Muscle layer of colon (tissue), 2 donors: ENCODE measurements around the gene CKMT2.

Experiments
- H3K27ac ChIP-seq: one replicate; pipeline ENCODE4 v1.7.0; 2013; ENCODE audit warnings: low read depth, mild to moderate bottlenecking, low read length, moderate library complexity
- H3K27me3 ChIP-seq, 2 donors: one replicate each; pipeline ENCODE4 v1.7.0; 2013; ENCODE audit warnings: low read length in 2 of 2, mild to moderate bottlenecking in 2 of 2; ENCODE audit not compliant: insufficient read depth in 2 of 2, control insufficient read depth in 1 of 2
- H3K36me3 ChIP-seq: one replicate; pipeline ENCODE4 v1.7.0; 2013; ENCODE audit warnings: mild to moderate bottlenecking, low read length; ENCODE audit not compliant: insufficient read depth
- H3K4me1 ChIP-seq: one replicate; pipeline ENCODE4 v1.7.0; 2013; ENCODE audit warnings: mild to moderate bottlenecking, low read length; ENCODE audit not compliant: insufficient read depth
- H3K4me3 ChIP-seq, 2 donors: one replicate each; pipeline ENCODE4 v1.7.0; 2013; ENCODE audit warnings: low read length in 2 of 2, low read depth in 1 of 2, mild to moderate bottlenecking in 1 of 2, moderate library complexity in 1 of 2
- H3K9ac ChIP-seq: one replicate; pipeline ENCODE4 v1.7.0; 2013; ENCODE audit warnings: low read length
- H3K9me3 ChIP-seq: one replicate; pipeline ENCODE4 v1.7.0; 2013; ENCODE audit warnings: mild to moderate bottlenecking, low read length
- donor health status: abdominal sarcoma.
- donor health status: Adenocarcinoma of cecum.

CKMT2 gene

DNA sequence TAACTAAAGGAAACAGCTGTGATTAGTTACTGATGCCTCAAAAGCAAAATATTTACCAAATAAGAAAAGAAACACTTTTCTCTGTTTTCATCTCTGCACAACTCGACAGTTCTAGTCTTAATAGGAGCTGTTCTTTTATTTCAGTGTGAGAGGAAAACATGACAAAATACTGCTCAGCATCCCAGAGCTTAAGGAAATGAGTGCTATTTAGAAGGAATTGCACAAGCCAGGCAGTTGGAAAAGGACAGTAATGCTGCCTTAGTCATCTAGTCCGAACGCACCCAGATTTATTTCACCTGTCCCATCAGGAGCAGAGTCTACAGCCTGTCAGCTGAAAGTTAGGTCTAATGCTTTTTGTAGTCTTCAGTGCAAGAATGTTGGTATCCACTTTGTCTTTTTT lies 80.6 kb downstream of the CKMT2 start:
- H3K36me3 ChIP-seq = peaks cover 36% of the 10 kb centered on the region
- no peaks in the 10 kb centered on the region for H3K9me3 ChIP-seq
- no peak overlapping the region for H3K9ac ChIP-seq
- no peak overlapping the region for H3K27ac ChIP-seq
- no peaks in the 10 kb centered on the region for H3K27me3 ChIP-seq
- H3K4me3 ChIP-seq = no peak overlapping the region
- H3K4me1 ChIP-seq = no peaks in the 10 kb centered on the region

DNA sequence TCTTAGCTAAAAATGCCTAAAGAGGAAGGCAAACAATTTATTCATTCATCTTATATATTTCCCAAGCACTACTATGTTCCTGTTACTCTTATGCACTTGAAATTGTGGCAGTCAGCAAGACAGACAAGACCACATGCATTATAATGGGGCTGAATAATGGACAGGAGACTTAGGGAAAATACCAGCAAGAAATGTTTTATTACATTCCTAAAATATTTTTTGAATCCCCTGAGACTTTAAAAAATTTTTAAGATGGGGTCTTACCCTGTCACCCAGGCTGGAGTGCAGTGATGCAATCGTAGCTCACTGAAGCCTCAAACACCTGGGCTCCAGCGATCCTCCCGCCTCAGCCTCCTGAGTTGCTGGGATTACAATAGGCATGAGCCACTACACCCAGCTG lies 81.5 kb downstream of the CKMT2 start:
- H3K4me3 ChIP-seq = no peak overlapping the region
- H3K9ac ChIP-seq = no peak overlapping the region
- H3K27me3 ChIP-seq = no peaks in the 10 kb centered on the region
- no peak overlapping the region for H3K27ac ChIP-seq
- no peaks in the 10 kb centered on the region for H3K4me1 ChIP-seq
- no peaks in the 10 kb centered on the region for H3K9me3 ChIP-seq
- H3K36me3 ChIP-seq = peaks cover 29% of the 10 kb centered on the region

DNA sequence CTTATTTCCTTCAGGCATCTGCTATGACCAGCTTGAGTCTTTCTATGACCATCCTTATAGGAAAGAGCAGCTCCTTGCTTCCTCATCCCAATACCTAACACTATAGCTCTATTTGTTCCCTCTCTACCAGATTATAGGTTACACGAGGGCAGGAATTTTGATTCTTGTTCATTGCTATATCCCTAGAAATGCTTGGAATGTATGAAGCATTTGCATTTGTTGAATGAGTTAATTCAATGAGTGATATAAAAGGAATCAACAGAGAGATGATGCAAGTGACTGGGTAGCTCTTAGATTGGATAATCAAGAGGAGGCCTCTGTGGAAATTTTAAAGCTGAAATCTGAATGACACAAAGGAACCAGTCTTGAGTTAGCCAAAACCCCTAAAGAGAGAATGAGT lies 82.2 kb downstream of the CKMT2 start:
- Histone ChIP-seq H3K9me3 (no peaks in the 10 kb centered on the region), H3K9ac (no peak overlapping the region), H3K27me3 (no peaks in the 10 kb centered on the region), H3K36me3 (peaks cover 24% of the 10 kb centered on the region), H3K4me3 (no peak overlapping the region), H3K27ac (no peak overlapping the region), H3K4me1 (no peaks in the 10 kb centered on the region)

DNA sequence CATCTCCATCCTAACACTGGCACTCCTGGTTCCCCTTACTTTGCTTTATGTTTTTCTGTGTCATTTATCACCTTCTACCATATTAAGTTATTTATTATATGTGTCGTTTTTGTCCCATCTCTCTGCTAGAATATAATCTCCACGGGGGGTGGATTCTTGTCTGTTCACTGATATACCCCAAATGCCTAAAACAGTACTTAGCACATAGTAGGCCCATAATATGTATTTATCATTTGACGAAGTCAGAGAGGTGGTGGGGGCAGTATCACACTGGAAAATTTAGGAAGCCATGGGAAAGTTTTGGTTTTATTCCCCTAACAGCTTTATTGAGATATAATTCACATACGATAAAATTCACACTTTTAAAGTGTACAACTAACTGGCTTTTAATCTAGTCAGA lies 82.7 kb downstream of the CKMT2 start:
- Histone ChIP-seq H3K27me3 (no peaks in the 10 kb centered on the region), H3K9me3 (no peaks in the 10 kb centered on the region), H3K36me3 (peaks cover 19% of the 10 kb centered on the region), H3K9ac (no peak overlapping the region), H3K4me3 (no peak overlapping the region), H3K27ac (no peak overlapping the region), H3K4me1 (no peaks in the 10 kb centered on the region)
